ENCODE measurements around the gene IKZF1.

IKZF1 gene

DNA sequence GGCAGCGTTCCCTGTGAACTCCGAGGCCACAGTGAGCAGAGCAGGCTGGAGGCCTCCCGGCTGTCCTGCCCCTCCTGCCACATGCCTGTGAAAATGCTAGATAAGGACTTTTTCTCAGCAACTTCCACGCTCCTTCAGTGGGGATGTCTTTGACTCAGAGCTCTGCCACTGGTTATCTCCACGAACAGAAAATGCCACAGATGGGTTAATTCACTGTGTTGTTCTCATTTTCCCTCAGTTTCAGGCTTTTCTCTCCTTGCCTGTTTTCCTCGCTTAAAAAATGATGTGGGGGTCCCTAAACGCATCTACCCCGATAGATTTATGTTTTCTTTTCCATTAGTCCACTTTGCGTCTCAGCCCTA, 51.3 kb downstream of the IKZF1 start:
- DNase-seq (ENCODE audit: low read depth, low spot score), result no peak

DNA sequence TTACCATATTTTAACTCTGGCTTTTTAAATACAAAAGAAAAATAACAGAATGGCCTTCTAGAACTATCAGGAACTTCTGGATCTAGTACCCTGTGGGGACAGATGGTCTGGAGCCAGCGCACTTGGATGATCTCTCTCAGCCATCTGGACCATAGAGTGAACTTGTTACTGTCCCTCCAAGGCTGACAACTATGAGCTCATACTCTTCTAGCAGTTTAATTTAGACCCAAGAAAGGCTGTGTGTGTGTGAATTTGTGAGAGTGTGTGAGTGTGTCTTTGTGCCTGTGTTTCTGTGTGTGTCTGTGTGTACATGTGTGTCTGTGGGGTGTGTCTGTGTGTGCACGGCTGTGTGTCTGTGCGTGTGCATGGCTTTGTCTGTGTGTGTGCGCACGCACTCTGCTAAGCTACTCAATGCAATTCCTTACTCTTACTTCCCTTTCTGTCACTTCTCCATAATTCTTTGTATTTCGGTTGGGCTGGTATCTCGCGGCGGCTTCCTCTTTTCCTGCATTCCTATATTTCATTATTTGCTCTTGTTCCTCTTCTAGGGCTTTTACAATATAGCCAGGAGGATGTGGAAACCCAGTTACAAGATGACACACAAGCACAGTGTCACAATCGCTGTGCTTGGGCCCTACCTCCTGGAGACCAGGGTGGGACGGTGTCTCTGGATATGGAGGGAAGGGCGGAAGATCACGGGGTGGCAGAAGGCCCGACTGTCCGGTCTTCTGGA, 51.9 kb downstream of the IKZF1 start:
- no peak for DNase-seq (ENCODE audit: low read depth, low spot score)

DNA sequence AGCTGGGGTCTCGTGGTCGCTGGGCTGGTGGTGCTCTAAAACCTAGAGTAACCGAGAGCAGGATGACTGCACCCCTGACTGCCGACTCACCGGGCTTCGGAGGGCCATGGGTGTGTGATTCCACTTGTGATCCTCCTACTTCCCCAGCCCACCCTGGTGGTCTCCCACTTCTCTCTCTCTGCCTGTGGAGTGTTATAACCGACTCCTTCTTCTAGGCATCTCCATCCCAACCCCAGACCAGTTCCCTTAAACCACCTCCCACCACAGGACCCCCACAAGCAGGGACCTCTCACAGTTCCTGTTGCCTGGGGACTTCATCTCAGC, 52.4 kb downstream of the IKZF1 start:
- DNase-seq (ENCODE audit: low read depth, low spot score), result no peak

DNA sequence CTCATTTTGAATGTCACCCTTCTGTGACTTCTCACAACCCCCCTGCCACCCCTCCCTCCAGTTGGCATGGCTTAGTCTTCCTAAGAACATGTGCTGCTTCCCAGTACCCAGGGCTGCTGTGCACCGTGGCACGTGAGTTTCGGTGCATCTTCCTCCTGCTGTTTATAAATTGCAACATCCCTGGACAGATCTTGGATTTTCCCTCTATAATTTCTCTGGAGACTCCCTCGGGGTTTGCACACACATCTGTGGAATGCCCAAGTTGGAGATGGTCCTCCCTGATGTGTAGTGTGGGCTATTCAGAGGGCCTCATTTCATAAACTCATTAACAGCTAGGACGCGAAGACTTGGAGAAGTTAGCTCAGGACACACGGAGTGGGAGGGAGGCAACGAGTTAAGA, 52.9 kb downstream of the IKZF1 start:
- no peak for DNase-seq (ENCODE audit: low read depth, low spot score)

DNA sequence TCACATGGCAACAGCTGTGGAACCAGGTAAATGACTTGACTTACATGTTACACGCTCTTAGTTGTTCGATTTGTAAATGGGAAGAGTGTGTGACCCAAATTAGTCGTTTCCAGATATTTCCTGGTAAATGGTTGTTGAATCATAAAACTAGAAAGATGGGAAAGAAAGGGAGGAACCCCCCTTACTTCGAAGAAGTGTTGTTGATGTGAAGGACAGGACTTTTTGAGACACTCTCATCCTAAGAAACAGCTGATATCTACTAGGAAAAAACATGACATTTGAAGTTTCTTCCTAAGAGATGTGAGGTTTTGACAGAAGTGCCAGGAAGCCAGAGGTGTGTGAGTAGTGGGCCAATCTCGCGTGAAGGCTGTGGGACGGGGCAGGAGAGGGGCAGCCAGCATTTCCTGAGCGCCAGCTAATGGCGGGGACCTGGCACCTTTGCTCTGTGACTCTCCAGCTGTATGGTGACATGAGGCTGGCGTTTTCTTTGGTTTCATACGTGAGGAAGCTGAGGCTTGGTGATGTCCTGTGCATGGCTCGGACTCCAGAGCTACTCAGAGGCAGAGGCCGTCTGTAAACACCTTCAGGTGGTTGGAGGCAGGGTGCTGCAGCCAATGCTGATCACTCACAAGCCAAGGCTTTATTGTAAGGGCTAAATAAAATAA, 53.7 kb downstream of the IKZF1 start:
- DNase-seq (ENCODE audit: low read depth, low spot score), result no peak

DNA sequence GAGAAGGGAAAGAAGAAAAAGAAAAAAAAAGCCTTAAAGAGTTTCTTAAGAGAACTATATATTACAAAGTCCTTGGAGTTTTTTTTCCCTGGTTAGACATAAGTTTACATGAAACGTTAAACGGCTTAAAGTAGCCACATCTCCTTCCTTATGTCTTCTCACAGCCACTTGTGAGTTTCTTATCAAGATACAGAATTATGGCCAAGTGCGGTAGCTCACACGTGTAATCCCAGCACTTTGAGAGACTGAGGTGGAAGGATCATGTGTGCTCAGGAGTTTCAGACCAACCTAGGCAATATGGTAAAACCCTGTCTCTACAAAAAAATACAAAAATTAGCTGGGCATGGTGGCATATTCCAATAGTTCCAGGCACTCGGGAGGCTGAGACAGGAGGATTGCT, 54.3 kb downstream of the IKZF1 start:
- DNase-seq (ENCODE audit: low read depth, low spot score), result no peak

DNA sequence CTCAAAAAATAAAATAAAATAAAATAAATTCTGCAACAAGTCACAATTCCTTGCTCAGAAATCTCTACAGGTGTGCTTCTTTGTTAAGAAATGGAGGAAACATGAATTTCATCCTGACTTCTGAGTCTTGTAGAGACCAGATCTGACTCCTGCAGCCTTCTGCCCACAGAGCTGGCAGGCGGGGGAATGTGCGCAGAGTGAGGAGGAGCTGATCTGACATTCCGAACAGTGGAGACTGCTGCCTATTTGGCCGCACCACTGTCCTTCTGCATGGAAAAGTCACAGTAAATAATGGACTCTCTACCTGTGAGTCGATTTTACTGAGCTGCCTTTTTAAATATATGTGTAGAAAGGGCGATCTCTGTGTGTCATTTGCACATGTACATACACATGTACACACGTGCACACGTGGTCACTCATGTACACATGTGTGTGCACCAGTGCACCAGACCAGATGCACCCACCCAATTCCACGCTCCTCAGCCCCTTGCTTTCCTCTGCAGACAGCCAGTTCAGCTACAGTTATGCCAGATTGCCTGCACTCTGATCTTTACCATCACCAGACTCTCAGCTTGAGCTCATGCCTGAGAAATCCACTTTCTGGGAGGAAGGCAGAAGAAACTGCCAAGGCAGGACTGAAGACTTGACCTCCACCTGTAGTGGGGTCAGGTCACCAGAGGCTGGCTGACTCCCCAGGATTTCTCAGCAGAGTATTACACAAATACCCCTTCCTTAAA, 54.9 kb downstream of the IKZF1 start:
- DNase-seq (ENCODE audit: low read depth, low spot score), result no peak

DNA sequence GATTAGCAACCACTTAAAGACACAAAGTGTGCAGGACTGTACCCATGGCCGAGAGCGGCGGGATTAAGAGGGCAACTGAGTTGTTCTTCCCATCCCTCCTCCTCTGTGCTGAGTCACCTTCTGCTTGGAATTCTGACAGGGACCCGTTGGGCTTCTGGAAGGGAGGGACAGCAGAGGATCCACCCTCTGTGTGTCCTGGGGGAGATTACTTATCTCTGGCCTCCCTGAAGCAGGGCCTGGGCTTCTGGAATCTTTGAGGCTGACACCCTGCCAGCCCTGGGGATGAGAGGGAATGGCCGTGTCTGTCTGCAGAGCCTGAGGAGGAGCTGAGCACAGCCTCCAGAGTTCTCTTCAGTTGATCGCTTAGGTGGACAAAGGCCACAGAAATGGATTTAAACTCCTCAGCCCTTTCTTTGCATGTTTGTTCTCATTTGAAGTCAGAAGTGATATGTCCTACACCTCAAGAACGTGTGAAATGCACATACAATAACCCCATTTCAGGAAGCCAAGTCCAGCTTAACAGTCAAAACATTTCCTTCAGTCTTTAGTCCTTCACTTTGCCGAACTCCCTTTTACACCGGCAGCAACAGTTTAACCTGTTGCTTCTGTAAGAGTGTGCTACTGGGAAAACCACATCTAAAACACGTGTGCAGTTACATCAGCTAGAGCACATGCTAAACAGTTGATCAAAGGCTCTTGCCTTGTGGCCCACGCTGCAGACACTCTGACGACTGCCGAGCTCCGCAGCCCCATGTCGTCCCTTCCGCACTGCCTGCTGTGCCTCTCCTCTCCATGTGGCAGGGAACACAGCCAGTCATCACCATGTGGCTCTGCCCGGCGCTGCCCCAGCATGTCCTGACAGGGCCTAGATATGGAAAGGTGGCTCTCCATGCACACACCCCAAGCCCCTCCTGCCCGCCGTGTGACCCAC, 55.7 kb downstream of the IKZF1 start:
- DNase-seq (ENCODE audit: low read depth, low spot score), result no peak

DNA sequence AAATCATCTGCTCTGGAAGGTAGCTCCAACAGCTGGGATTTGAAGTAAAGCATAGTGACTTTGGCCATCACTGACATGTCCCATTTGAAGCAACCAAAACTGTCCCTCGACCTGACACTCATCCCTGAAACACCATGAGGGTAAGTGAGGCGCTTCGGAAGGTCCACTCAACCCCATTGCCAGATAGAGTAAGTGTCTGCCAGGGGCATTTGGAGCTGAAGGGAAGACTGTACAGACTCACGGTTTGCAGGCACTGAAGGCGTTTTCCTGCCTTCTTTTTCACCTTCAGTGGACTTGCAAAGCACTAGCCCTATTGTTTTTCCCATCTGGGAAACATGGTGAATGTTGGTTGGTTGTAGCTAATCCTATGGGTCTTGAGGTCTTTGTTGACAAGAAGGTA, 57.6 kb downstream of the IKZF1 start:
- no peak for DNase-seq (ENCODE audit: low read depth, low spot score)

DNA sequence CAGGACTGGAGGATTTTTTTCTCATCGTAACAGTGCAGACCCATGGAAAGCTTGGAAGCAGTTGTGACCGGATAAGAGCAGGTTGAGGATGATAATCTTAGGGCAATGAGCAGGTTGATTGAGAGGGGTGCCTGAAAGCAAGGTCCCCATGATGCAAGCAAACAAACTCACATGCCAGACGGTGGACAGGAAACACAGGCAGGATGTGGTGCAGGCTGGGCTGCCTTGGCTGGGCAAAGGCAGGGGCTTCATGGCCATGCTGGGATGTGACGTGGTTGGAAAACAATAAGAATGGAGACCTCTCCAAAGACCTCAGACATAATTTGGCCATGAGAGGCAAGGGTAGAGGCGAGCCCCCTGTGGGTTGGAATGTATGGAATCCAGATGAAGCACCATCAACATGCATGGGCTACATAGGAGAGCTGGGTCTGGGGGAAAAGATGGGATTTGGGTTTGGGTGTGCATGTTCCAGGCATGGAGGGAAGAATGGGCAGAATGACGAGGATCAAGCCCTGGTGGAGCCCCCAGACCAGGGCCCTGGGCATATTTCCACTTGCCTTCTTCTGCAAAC, 58.3 kb downstream of the IKZF1 start:
- no peak for DNase-seq (ENCODE audit: low read depth, low spot score)

DNA sequence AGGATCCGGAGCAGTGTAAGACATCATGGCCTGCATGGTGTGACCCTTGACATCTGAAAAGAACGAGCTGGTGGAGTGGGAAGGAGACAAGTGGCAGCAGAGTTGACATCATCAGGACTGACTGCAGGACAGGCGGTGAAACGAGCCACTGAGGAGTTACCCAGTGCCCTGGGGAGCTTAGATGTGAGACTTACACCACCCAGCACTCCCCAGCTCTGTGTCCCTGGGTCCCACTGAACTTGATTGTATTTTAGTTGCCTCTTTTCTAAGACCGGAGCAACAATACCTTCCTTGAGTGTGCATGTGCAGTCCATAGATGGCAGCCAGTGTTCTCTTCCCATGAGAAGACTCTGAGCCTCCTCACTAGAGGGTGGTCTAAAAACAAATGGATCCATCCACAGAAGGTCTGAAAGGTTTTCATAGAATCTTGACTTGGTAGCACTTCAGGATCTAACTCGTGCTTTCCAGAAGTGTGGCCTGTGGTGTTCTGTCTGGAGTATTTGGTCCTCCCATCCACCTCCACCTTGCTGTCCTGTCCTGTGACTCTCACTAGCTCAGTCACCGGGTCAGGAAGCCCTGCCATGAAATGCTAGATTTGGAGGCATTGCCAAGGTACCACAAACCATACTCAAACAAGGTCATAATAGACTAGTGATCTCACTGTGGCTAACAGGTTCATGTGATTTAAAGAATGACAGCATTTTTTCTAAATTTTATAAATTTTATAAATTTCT, 59.0 kb downstream of the IKZF1 start:
- no peak for DNase-seq (ENCODE audit: low read depth, low spot score)

DNA sequence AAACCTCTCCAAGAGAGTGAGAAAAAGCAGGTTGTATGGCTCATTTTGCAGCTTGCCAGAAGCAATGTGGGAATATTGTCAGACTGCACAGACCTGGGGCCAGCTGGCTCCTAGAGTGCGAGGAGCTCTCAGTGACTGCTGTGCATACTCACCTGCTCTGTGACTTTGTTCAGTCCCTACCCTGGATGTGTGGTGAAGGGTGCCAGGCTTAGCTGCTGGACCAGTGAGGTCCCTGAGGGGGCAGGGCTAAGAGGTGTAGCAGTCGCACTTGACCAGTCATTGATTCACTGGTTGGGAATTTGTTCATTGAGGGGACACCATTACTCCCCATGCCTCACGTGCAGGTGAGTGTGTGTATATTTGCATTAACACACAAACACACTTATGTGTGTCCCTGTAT, 60.1 kb downstream of the IKZF1 start:
- no peak for DNase-seq (ENCODE audit: low read depth, low spot score)

DNA sequence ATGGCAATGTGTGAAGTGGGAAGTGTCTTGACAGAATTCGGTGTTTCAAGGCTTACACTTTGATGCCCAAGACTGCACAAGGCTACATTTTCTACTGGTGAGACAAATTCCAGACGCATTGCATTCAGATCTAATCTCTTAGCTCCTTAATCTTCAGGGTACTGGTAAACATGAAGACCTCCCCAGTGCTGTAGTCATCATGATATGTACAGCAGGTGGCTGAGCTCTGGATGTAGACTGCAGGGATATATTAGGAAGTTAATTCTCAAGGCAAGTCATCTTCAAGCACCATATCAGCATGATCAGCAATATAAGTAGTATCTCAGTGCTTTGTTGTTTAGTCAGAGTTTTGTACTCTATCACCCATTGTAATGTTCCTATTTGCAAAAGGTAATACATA, 61.8 kb downstream of the IKZF1 start:
- DNase-seq (ENCODE audit: low read depth, low spot score), result no peak

DNA sequence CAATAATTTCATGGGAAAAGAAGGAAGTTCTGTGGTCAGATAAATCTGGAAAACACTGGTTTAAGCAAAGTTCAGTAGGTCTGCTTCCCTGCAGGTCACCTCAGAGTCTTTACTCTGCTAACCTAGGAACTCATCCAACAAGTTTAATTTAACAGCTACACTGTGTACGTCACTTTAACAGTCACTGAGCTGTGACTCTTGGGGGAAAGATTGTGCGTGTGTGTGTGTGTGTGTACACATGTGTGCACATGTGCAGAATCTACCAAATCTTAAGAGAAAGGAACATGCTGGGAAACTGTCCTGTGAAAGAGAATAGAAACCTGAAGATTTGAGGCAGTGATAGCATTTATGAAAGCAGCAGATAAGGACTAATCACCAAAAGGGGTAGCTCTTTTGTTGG, 62.6 kb downstream of the IKZF1 start:
- DNase-seq (ENCODE audit: low read depth, low spot score), result no peak

DNA sequence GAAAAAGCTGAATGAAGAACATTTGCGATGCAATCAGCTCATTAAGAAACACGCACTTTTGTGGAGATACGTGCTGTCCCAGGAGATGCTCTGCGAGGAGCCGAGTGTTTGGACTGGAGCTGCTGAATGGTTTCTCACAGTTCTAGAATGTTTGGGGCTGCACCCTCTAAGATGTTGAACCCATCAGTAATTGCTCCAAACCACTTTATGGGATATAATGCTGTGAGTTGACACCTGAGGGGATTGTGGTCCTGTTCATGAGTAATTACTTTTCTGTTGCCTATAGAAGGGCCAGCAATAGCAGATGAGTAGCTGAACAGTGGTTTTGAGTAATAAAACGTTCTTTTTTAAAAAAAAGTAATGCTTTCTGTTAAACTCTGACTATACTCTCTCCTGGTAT, 63.1 kb downstream of the IKZF1 start:
- DNase-seq (ENCODE audit: low read depth, low spot score), result no peak

DNA sequence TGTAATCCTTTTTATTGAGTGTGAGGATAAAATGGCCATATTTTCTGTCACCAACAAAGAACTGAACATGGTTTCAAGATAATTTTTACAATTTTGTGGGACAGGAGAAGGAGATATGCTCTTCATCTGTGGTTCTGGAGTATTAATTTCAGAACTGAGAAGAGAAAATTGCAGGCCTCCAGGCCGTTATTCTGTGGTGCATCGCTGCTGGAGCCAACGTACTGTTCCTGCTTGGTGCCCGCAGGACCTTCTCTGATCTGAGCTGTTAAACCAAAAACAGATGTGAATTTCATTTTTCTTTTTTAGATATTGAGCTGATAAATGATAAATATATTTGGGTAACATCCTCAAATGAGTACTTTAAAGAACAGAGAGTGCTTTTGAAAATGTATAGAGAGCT, 63.9 kb downstream of the IKZF1 start:
- DNase-seq (ENCODE audit: low read depth, low spot score), result no peak

DNA sequence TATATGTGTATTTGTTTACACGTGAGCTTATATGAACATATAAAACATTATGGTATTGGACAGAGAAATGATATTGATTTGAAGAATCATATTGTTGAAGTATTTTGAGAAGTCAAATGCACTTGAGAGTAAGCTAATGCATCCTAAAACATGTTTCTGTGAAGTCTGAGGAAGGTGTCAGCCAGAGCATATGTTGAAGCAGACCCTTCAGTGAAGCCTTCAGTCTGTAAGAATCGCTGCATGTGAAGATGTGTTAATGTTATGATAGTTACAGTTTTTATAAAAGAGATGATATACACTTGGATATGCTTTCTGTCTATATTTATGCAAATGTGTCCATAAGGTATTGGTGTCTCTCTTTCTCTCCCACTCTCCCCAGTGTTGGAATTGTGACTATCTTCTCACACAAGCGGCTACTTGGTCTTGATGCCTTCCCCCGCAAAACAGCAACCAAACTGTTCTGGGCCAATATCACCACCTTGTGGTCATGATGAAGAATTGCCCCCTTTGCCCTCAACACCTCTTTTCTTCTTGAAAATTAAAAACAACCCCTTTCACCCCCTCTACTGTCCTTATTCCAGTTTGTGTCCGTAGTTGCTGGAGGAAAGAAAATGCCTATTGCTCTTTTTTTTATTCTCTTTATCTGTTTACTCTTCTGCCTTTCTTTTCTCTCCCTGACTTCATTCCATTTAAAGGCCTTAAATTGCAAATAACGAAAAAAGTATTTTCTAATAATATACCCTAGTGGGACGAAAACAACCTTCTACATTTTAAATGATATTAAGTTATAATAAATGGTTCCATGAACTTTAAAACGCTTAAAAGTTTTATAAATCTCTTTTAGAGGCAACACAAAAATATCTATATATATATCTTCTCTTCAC, 64.9 kb downstream of the IKZF1 start:
- DNase-seq (ENCODE audit: low read depth, low spot score), result no peak

DNA sequence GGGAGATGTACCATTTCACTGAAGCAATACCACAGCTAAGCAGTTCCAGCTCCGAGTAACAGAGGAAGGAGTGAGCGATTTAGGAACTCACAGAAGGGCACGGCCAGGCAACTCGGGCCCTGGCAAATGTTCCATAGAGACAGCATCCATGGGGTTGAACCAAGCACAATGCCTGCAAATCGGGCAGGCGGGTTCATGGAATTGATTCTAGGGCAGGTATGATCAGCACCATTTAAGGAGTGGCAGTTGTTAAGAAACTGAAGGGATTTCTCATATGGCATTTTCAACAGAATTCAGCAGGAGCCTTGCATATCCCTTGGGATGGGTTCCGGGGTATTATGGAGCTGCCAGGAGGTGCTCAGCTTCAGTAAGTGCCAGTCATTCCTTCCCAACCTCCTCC, 66.4 kb downstream of the IKZF1 start:
- DNase-seq (ENCODE audit: low read depth, low spot score), result no peak

DNA sequence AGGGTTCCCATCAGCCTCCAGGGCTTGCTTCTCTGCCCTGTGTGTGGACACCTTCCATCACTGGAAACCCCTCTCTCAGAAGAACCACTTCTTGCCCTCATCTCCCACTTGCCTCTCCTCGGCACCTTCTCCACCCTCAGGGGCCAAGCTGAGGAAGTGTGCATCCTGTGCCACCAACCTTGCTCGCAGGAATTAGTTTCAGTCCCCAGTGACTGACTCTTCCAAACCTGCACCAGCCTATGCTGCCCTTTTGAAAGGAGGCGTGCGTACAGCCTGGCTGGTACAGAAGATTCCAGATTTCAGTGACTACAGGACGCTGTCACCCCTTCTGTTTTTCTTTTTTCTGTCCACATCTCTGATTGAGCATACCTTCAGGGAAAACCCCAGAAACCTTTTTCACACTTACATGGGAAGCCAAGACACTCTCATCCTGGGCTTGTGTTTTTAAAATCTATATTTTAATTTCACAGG, 67.1 kb downstream of the IKZF1 start:
- no peak for DNase-seq (ENCODE audit: low read depth, low spot score)

DNA sequence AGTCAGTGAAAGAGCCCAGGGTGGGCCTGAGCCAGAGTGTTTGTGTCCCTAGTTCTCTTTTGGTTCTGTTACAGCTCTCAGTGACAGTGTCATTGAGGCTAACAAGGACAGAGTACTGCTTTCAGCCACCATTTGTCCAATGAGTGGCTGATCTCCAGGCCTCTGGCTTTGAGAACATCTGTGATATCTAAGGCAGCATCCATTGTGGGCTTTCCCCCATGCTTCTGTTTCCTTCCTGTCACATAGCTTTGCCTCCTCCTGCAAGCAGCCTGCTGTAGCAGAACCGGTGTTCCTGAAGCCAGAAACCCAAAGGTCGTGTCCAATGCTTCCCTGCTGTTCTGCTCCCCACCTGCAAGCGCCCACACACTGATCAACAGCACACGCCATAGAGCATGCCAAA, 68.4 kb downstream of the IKZF1 start:
- DNase-seq (ENCODE audit: low read depth, low spot score), result no peak

Data from brain pericyte (primary cell).